Adrenal gland (tissue), 5 donors: Measurements from ENCODE around the gene HNF1A.

Experiments used
- CTCF ChIP-seq, 6 experiments: fragments of 450-650 bp in 4 of 6; fragments of 200-600 bp in 2 of 6; sonication (generic) in 1 of 6; IDR thresholded peaks; 1 replicate in 5 of 6; 2 replicates in 1 of 6; pipeline versions ENCODE4 v1.5.1 to v1.8.0; 2016 to 2021; ENCODE audit warnings: antibody characterized with exemption in 6 of 6, mild to moderate bottlenecking in 2 of 6, moderate library complexity in 1 of 6
- POLR2A ChIP-seq, 2 donors: fragments of 450-650 bp; IDR thresholded peaks; one replicate each; pipeline ENCODE4 v1.6.1; 2017; ENCODE audit warnings: antibody characterized with exemption in 2 of 2, mild to moderate bottlenecking in 2 of 2, moderate library complexity in 1 of 2
- donor health status: DM: no; HTN: no; CAD: no.

GRCh38 chr12:121038861-121039668 lies 60.7 kb downstream of the HNF1A start, which contains the start of gene OASL:
- no peak for TF ChIP-seq CTCF (IDR thresholded peaks at IDR 0.05)
- TF ChIP-seq POLR2A (IDR thresholded peaks at IDR 0.05): peak in 1 of 2 donors; percentile 17
